Endothelial cell of umbilical vein (primary cell): ENCODE results near the gene KIF26B. TPM values are rescaled to one million over a fixed set of nuclear protein-coding genes. Genes with fewer than 3 reads are reported as not detected.

Experiments
- BruUV-seq: library from RNA; stranded (reverse); fragments of 400-500 nt; replicated peaks from 2 replicates; lab custom pipeline; 2021; lab: Mats Ljungman, UMichigan
- CTCF ChIA-PET: fragments of 300-600, 350-600 bp; sonication (Branson Sonifier 250); formaldehyde crosslinking; loops from one replicate; lab custom pipeline; 2021; ENCODE audit warnings: antibody characterized with exemption, inconsistent platforms; lab: Charles Lee
- POLR2A ChIA-PET: fragments of 300-600, 350-600 bp; sonication (Branson Sonifier 250); formaldehyde crosslinking; loops from one replicate; lab custom pipeline; 2021; ENCODE audit warnings: antibody characterized with exemption, inconsistent platforms; lab: Charles Lee
- DNase-seq: peaks from one replicate; pipeline ENCODE4 v3.0.0-alpha.2; 2011; ENCODE audit warnings: low read depth, low spot score
- FAIRE-seq: peaks from 2 replicates; lab custom pipeline; 2011; peaks lifted over from hg19 to GRCh38; lab: Jason Lieb, UNC
- H2AFZ ChIP-seq: 2 replicates; pipeline ENCODE4 v1.6.0; 2012; ENCODE audit warnings: low read depth, low read length, control low read depth, inconsistent platforms
- H3K27ac ChIP-seq: 2 replicates; pipeline ENCODE4 v1.5.1; 2011; ENCODE audit warnings: low read depth, mild to moderate bottlenecking, control low read depth, low read length, moderate library complexity; ENCODE audit not compliant: insufficient read depth
- H3K27me3 ChIP-seq, 2 experiments: 2 replicates each; pipeline versions ENCODE4 v1.6.0 to v1.6.1; 2011; ENCODE audit warnings: low read length in 2 of 2, mixed read lengths in 1 of 2; ENCODE audit not compliant: control insufficient read depth in 2 of 2, insufficient read depth in 2 of 2
- H3K36me3 ChIP-seq, 2 experiments: 2 replicates in 1 of 2; 3 replicates in 1 of 2; pipeline ENCODE4 v1.5.1; 2011; ENCODE audit warnings: low read length in 2 of 2, mild to moderate bottlenecking in 1 of 2, moderate library complexity in 1 of 2; ENCODE audit not compliant: control insufficient read depth in 2 of 2, insufficient read depth in 2 of 2; ENCODE audit errors: extremely low read depth in 1 of 2
- H3K4me1 ChIP-seq: 3 replicates; pipeline ENCODE4 v1.5.1; 2011; ENCODE audit warnings: mild to moderate bottlenecking, low read length; ENCODE audit not compliant: control insufficient read depth, insufficient read depth; ENCODE audit errors: extremely low read depth
- H3K4me2 ChIP-seq: 2 replicates; pipeline ENCODE4 v1.6.1; 2011; ENCODE audit warnings: low read length, control low read depth, mixed read lengths; ENCODE audit not compliant: insufficient read depth
- H3K4me3 ChIP-seq, 3 experiments: fragments of 200-600 bp in 1 of 3; sonication (generic), shearing (Covaris generic) in 1 of 3; replicated peaks in 1 of 3; 2 replicates each; pipeline ENCODE4 v1.5.1; 2011 to 2016; ENCODE audit warnings: control low read depth in 3 of 3, low read length in 3 of 3, mild to moderate bottlenecking in 2 of 3, inconsistent platforms in 1 of 3, low read depth in 1 of 3, moderate library complexity in 1 of 3; ENCODE audit not compliant: insufficient read depth in 1 of 3
- H3K79me2 ChIP-seq: 2 replicates; pipeline ENCODE4 v1.6.0; 2012; ENCODE audit warnings: low read length, inconsistent platforms; ENCODE audit not compliant: control insufficient read depth, insufficient read depth
- H3K9ac ChIP-seq: replicated peaks from 2 replicates; pipeline ENCODE3; 2011; ENCODE audit warnings: low read length, control low read depth; ENCODE audit not compliant: insufficient read depth; ENCODE audit errors: extremely low read depth
- H3K9me1 ChIP-seq: replicated peaks from 3 replicates; pipeline ENCODE4 v1.6.0; 2011; ENCODE audit warnings: mild to moderate bottlenecking, low read length; ENCODE audit not compliant: control insufficient read depth, insufficient read depth; ENCODE audit errors: extremely low read depth
- H3K9me3 ChIP-seq: replicated peaks from 2 replicates; pipeline ENCODE4 v1.5.1; 2012; ENCODE audit warnings: low read length, inconsistent platforms; ENCODE audit not compliant: control insufficient read depth, insufficient read depth
- H4K20me1 ChIP-seq: replicated peaks from 2 replicates; pipeline ENCODE3; 2011; ENCODE audit warnings: mild to moderate bottlenecking, low read length; ENCODE audit not compliant: control insufficient read depth, insufficient read depth; ENCODE audit errors: extremely low read depth
- CTCF ChIP-seq, 2 donors: IDR thresholded peaks; 1 replicate in 1 of 2; 2 replicates in 1 of 2; pipeline ENCODE4 v1.5.1; 2011; ENCODE audit warnings: low read length in 2 of 2, mild to moderate bottlenecking in 2 of 2, moderate library complexity in 2 of 2, control low read depth in 1 of 2, inconsistent platforms in 1 of 2, low read depth in 1 of 2; ENCODE audit not compliant: insufficient read depth in 1 of 2; ENCODE audit errors: extremely low read depth in 1 of 2
- EZH2 ChIP-seq: IDR thresholded peaks from 2 replicates; pipeline ENCODE4 v1.6.1; 2012; ENCODE audit warnings: borderline replicate concordance, low read depth, mild to moderate bottlenecking, moderate library complexity, low read length, inconsistent platforms; ENCODE audit not compliant: severe bottlenecking
- FOS ChIP-seq: IDR thresholded peaks from 2 replicates; pipeline ENCODE4 v1.6.1; 2011; ENCODE audit warnings: mild to moderate bottlenecking, low read length, moderate library complexity, borderline replicate concordance; ENCODE audit not compliant: insufficient read depth
- GATA2 ChIP-seq: IDR thresholded peaks from 2 replicates; pipeline ENCODE4 v1.7.0; 2011; ENCODE audit warnings: low read depth, mild to moderate bottlenecking, moderate library complexity, mixed read lengths, low read length; ENCODE audit not compliant: insufficient read length, insufficient read depth
- JUN ChIP-seq: IDR thresholded peaks from 2 replicates; pipeline ENCODE4 v1.6.1; 2011; ENCODE audit warnings: borderline replicate concordance, low read depth; ENCODE audit not compliant: insufficient read length, insufficient read depth
- MAX ChIP-seq: IDR thresholded peaks from 2 replicates; pipeline ENCODE4 v1.6.1; 2011; ENCODE audit not compliant: insufficient read depth, insufficient read length
- MYC ChIP-seq: IDR thresholded peaks from one replicate; pipeline ENCODE4 v1.6.1; 2011; ENCODE audit warnings: mild to moderate bottlenecking, low read depth, low read length
- POLR2A ChIP-seq: IDR thresholded peaks from 2 replicates; pipeline ENCODE4 v1.6.1; 2012; ENCODE audit warnings: low read depth, mild to moderate bottlenecking, control low read depth, low read length
- POLR2AphosphoS5 ChIP-seq: IDR thresholded peaks from 2 replicates; pipeline ENCODE4 v1.6.1; 2012; ENCODE audit warnings: low read depth, mild to moderate bottlenecking, control low read depth, low read length, moderate library complexity; ENCODE audit not compliant: insufficient read depth
- dilution Hi-C: fragments of 300-500 bp; cut with MboI; formaldehyde crosslinking; loops from one replicate; pipeline ENCODE4 v1.15.0; 2019; ENCODE audit warnings: low sequenced_read_pairs; ENCODE audit not compliant: extremely low pct_ligation_motif_present
- intact Hi-C: fragments of 100-400 bp; cut with micrococcal nuclease; formaldehyde crosslinking; loops from one replicate; pipeline ENCODE4 v1.10.0; 2022
- polyA plus RNA-seq, 4 experiments: library from polyadenylated mRNA; depleted of rRNA in 3 of 4; stranded (reverse) in 3 of 4; unstranded in 1 of 4; fragments of >200 nt; gene quantifications; 2 replicates each; pipeline versions ENCODE4 v1.2.1 to v1.2.3, GENCODE V29; 2011 to 2012; ENCODE audit warnings: missing spikeins in 1 of 4
- total RNA-seq: library from RNA; stranded (reverse); gene quantifications from 2 replicates; pipeline ENCODE4 v1.2.3, GENCODE V29; 2021

The KIF26B gene
- total and polyA plus RNA-seq, 2 donors (not counting 3 experiments of a cell fraction or from before 2014, with no cell fraction given), result 0.04 to 0.49 TPM

- no TSS peak for BruUV-seq
- no peaks in the 10 kb centered on the region for H3K9me1 ChIP-seq
- dilution Hi-C loops (no loop called here), intact Hi-C loops (no loop called here)
- no peak overlapping the region for H3K9ac ChIP-seq
- no peak overlapping the region for H3K4me2 ChIP-seq
- no peak for FAIRE-seq
- no peak overlapping the region for H3K4me3 ChIP-seq
- H4K20me1 ChIP-seq, result no peaks in the 10 kb centered on the region
- H3K4me1 ChIP-seq, result no peaks in the 10 kb centered on the region
- ChIA-PET CTCF (no interaction called here), POLR2A (no interaction called here)
- TF ChIP-seq POLR2A (no peak), MAX (no peak), MYC (no peak), JUN (no peak), GATA2 (no peak), CTCF (IDR thresholded peaks at IDR 0.05; ENCODE audit: extremely low read depth in 1 of 2, insufficient read depth in 1 of 2, low read depth in 1 of 2, low read length in 2 of 2) (no peak), EZH2 (no peak), FOS (no peak), POLR2AphosphoS5 (no peak)
- no peaks in the 10 kb centered on the region for H3K9me3 ChIP-seq
- no peak overlapping the region for H2AFZ ChIP-seq
- no peaks in the 10 kb centered on the region for H3K36me3 ChIP-seq
- DNase-seq, result no peak
- H3K27ac ChIP-seq, result no peak overlapping the region
- no peaks in the 10 kb centered on the region for H3K79me2 ChIP-seq
- no peaks in the 10 kb centered on the region for H3K27me3 ChIP-seq
These were observed 70.8 kb downstream of the KIF26B start for GRCh38 chr1:245225322-245226202.
